HG02943 (cell line): ENCODE measurements around the gene ANK2.
A peak's percentile ranks its signal among the peaks of the same experiment; 100 is the strongest.

Source experiments
- ATAC-seq: cut with Tn5 transposase; IDR thresholded peaks from one replicate; pipeline ENCODE4 v1.9.1; 2021; ENCODE audit warnings: mild to moderate bottlenecking, low read depth, moderate library complexity; ENCODE audit not compliant: unreplicated experiment

The ANK2 gene

GRCh38 chr4:113378836-113379235 is 329.4 kb downstream of the ANK2 start:
- no peak for ATAC-seq

- no peak for ATAC-seq
These were observed 333.3 kb downstream of the ANK2 start for GRCh38 chr4:113382704-113383103.

GRCh38 chr4:113383111-113383785 is 333.8 kb downstream of the ANK2 start:
- ATAC-seq: no peak

GRCh38 chr4:113384600-113384999 is 335.1 kb downstream of the ANK2 start:
- ATAC-seq: no peak

- ATAC-seq: no peak
These were observed 335.9 kb downstream of the ANK2 start for GRCh38 chr4:113385281-113385899.

- no peak for ATAC-seq
These were observed 339.7 kb downstream of the ANK2 start for GRCh38 chr4:113389160-113389559.

GRCh38 chr4:113390850-113391249 is 341.4 kb downstream of the ANK2 start:
- ATAC-seq: no peak

- ATAC-seq: no peak
These were observed 344.8 kb downstream of the ANK2 start for GRCh38 chr4:113394108-113394729.

- peak; percentile 84 for ATAC-seq
These were observed 345.5 kb downstream of the ANK2 start for GRCh38 chr4:113394730-113395530.

GRCh38 chr4:113397114-113397701 is 347.8 kb downstream of the ANK2 start:
- no peak for ATAC-seq

- no peak for ATAC-seq
These were observed 349.1 kb downstream of the ANK2 start for GRCh38 chr4:113398441-113399143.

GRCh38 chr4:113404167-113404571 is 354.7 kb downstream of the ANK2 start:
- ATAC-seq: no peak

GRCh38 chr4:113404841-113405240 is 355.4 kb downstream of the ANK2 start:
- ATAC-seq: no peak

- no peak for ATAC-seq
These were observed 356.6 kb downstream of the ANK2 start for GRCh38 chr4:113405874-113406722.

GRCh38 chr4:113406723-113407016 is 357.2 kb downstream of the ANK2 start:
- ATAC-seq: no peak

- ATAC-seq: no peak
These were observed 358.0 kb downstream of the ANK2 start for GRCh38 chr4:113407409-113407808.

GRCh38 chr4:113409181-113409580 is 359.7 kb downstream of the ANK2 start:
- ATAC-seq: no peak

GRCh38 chr4:113410686-113411085 is 361.2 kb downstream of the ANK2 start:
- no peak for ATAC-seq

- ATAC-seq: no peak
These were observed 362.1 kb downstream of the ANK2 start for GRCh38 chr4:113411496-113411938.
